Measurements from ENCODE around the gene DHRS4L2.
"Not testable (repeated sequence)": the region's sequence is repeated elsewhere in the genome, so short reads cannot be mapped to it uniquely, and the experiment has no call there.

The DHRS4L2 gene

GRCh38 chr14:24011051-24011450, 22.3 kb downstream of the DHRS4L2 start:
- TF ChIP-seq CTCF (IDR thresholded peaks at IDR 0.05; ENCODE audit: insufficient read depth, low read depth, low read length, missing control alignments), result no peak
- DNase-seq (ENCODE audit: low read depth), result no peak

GRCh38 chr14:24012726-24013273, 24.1 kb downstream of the DHRS4L2 start:
- H3K4me3 ChIP-seq (ENCODE audit: low read depth, low read length); DNase-seq (ENCODE audit: low read depth): not testable (repeated sequence)

More at GRCh38 chr14:24011051-24011450, 22.3 kb downstream of the DHRS4L2 start:
- no peak overlapping the region for H3K4me3 ChIP-seq (ENCODE audit: low read depth, low read length)

GRCh38 chr14:24013654-24014514, 25.2 kb downstream of the DHRS4L2 start:
- peak; percentile 87 for TF ChIP-seq CTCF (IDR thresholded peaks at IDR 0.05; ENCODE audit: insufficient read depth, low read depth, low read length, missing control alignments)
- DNase-seq (ENCODE audit: low read depth), result peak; percentile 80
- H3K4me3 ChIP-seq (ENCODE audit: low read depth, low read length), result no peak overlapping the region

- DNase-seq (ENCODE audit: low read depth); H3K4me3 ChIP-seq (ENCODE audit: low read depth, low read length): not testable (repeated sequence)
These were observed 27.0 kb downstream of the DHRS4L2 start for GRCh38 chr14:24015745-24016144.

- not testable (repeated sequence) for H3K4me3 ChIP-seq (ENCODE audit: low read depth, low read length)
These were observed 30.2 kb downstream of the DHRS4L2 start for GRCh38 chr14:24018978-24019377.

GRCh38 chr14:24019944-24020343, 31.2 kb downstream of the DHRS4L2 start:
- not testable (repeated sequence) for H3K4me3 ChIP-seq (ENCODE audit: low read depth, low read length); DNase-seq (ENCODE audit: low read depth)
- TF ChIP-seq CTCF (IDR thresholded peaks at IDR 0.05; ENCODE audit: insufficient read depth, low read depth, low read length, missing control alignments), result peak; percentile 9

More at GRCh38 chr14:24018978-24019377, 30.2 kb downstream of the DHRS4L2 start:
- not testable (repeated sequence) for DNase-seq (ENCODE audit: low read depth)

- not testable (repeated sequence) for H3K4me3 ChIP-seq (ENCODE audit: low read depth, low read length); DNase-seq (ENCODE audit: low read depth)
These were observed 31.8 kb downstream of the DHRS4L2 start for GRCh38 chr14:24020520-24020919.

GRCh38 chr14:24024939-24025418, 36.2 kb downstream of the DHRS4L2 start:
- H3K4me3 ChIP-seq (ENCODE audit: low read depth, low read length); DNase-seq (ENCODE audit: low read depth): not testable (repeated sequence)

- H3K4me3 ChIP-seq (ENCODE audit: low read depth, low read length); DNase-seq (ENCODE audit: low read depth): not testable (repeated sequence)
These were observed 41.0 kb downstream of the DHRS4L2 start for GRCh38 chr14:24029687-24030086.

GRCh38 chr14:24031331-24031730, 42.6 kb downstream of the DHRS4L2 start:
- not testable (repeated sequence) for H3K4me3 ChIP-seq (ENCODE audit: low read depth, low read length); DNase-seq (ENCODE audit: low read depth)
